B cell (primary cell): Measurements from ENCODE around the gene PLTP. TPM values are rescaled to one million over a fixed set of nuclear protein-coding genes. Genes with fewer than 3 reads are reported as not detected.

ENCODE experiments used
- ATAC-seq: fragments of 200-7000 bp; cut with Tn5 transposase; one replicate; pipeline ENCODE4 v1.10.0; 2021; ENCODE audit warnings: low read depth, mild to moderate bottlenecking, moderate number of reproducible peaks, moderate library complexity
- CTCF ChIA-PET: fragments of 350-600 bp; sonication (Branson Sonifier 250); formaldehyde crosslinking; loops from one replicate; lab custom pipeline; 2021; ENCODE audit warnings: antibody characterized with exemption, inconsistent platforms; lab: Charles Lee
- POLR2A ChIA-PET: fragments of 350-600 bp; sonication (Branson Sonifier 250); formaldehyde crosslinking; loops from one replicate; lab custom pipeline; 2021; ENCODE audit warnings: antibody characterized with exemption; lab: Charles Lee
- DNase-seq: peaks from one replicate; pipeline ENCODE4 v3.0.0; 2013
- H2AFZ ChIP-seq: 2 replicates; pipeline ENCODE4 v1.6.1; 2012; ENCODE audit warnings: mild to moderate bottlenecking, low read depth, low read length; ENCODE audit not compliant: insufficient read depth, poor library complexity, severe bottlenecking
- H3K27ac ChIP-seq, 2 donors: 1 replicate in 1 of 2; 2 replicates in 1 of 2; pipeline ENCODE4 v1.5.1; 2012 to 2013; ENCODE audit warnings: low read length in 2 of 2, mild to moderate bottlenecking in 2 of 2, moderate library complexity in 1 of 2
- H3K27me3 ChIP-seq, 4 experiments: fragments of 200-600 bp in 1 of 4; sonication (generic) in 1 of 4; replicated peaks in 1 of 4; 1 replicate in 2 of 4; 2 replicates in 2 of 4; pipeline versions ENCODE4 v1.6.1 to v1.7.0; 2013 to 2016; ENCODE audit warnings: low read length in 3 of 4, mild to moderate bottlenecking in 2 of 4, mixed read lengths in 1 of 4, moderate library complexity in 1 of 4; ENCODE audit not compliant: insufficient read depth in 4 of 4, control insufficient read depth in 3 of 4; ENCODE audit errors: control extremely low read depth in 1 of 4
- H3K36me3 ChIP-seq, 2 experiments: replicated peaks in 1 of 2; 1 replicate in 1 of 2; 2 replicates in 1 of 2; pipeline versions ENCODE4 v1.6.1 to v1.7.1; 2013; ENCODE audit warnings: low read length in 1 of 2; ENCODE audit not compliant: insufficient read depth in 2 of 2, control insufficient read depth in 1 of 2; ENCODE audit errors: control extremely low read depth in 1 of 2, extremely low read depth in 1 of 2
- H3K4me1 ChIP-seq, 2 donors: fragments of 200-600 bp in 1 of 2; sonication (generic) in 1 of 2; 1 replicate in 1 of 2; 2 replicates in 1 of 2; pipeline versions ENCODE4 v1.5.1 to v1.6.1; 2013 to 2017; ENCODE audit warnings: low read length in 2 of 2; ENCODE audit not compliant: control insufficient read depth in 2 of 2, insufficient read depth in 2 of 2
- H3K4me2 ChIP-seq: replicated peaks from 2 replicates; pipeline ENCODE3; 2012; ENCODE audit warnings: mild to moderate bottlenecking, low read depth, low read length; ENCODE audit not compliant: poor library complexity, severe bottlenecking
- H3K4me3 ChIP-seq, 5 experiments: fragments of 200-600 bp in 1 of 5; sonication (generic) in 1 of 5; 1 replicate in 3 of 5; 2 replicates in 2 of 5; pipeline versions ENCODE4 v1.5.1 to v1.7.0; 2011 to 2016; ENCODE audit warnings: low read length in 4 of 5, mild to moderate bottlenecking in 4 of 5, low read depth in 2 of 5, control low read depth in 1 of 5, moderate library complexity in 1 of 5; ENCODE audit not compliant: insufficient read depth in 1 of 5; ENCODE audit errors: control extremely low read depth in 1 of 5, extremely low read depth in 1 of 5
- H3K79me2 ChIP-seq: fragments of 200-600 bp; sonication (generic); one replicate; pipeline ENCODE4 v1.6.0; 2016; ENCODE audit warnings: low read length; ENCODE audit not compliant: control insufficient read depth, insufficient read depth
- H3K9ac ChIP-seq: fragments of 200-600 bp; sonication (generic); 2 replicates; pipeline ENCODE4 v1.6.1; 2017; ENCODE audit warnings: mild to moderate bottlenecking, low read length, moderate library complexity
- H3K9me3 ChIP-seq, 3 donors: one replicate each; pipeline versions ENCODE4 v1.6.1 to v1.7.1; 2013; ENCODE audit warnings: low read length in 2 of 3; ENCODE audit not compliant: control insufficient read depth in 2 of 3, insufficient read depth in 1 of 3; ENCODE audit errors: control extremely low read depth in 1 of 3
- H4K20me1 ChIP-seq: 2 replicates; pipeline ENCODE4 v1.6.0; 2012; ENCODE audit warnings: mild to moderate bottlenecking, low read length; ENCODE audit not compliant: insufficient read depth, control insufficient read depth, poor library complexity, severe bottlenecking
- H3K27ac Mint-ChIP-seq: one replicate; pipeline ENCODE4 v1.8.0; 2021; ENCODE audit warnings: mixed read lengths
- H3K27me3 Mint-ChIP-seq: one replicate; pipeline ENCODE4 v1.8.0; 2021; ENCODE audit warnings: mixed read lengths
- H3K4me1 Mint-ChIP-seq: one replicate; pipeline ENCODE4 v1.8.0; 2021; ENCODE audit warnings: mixed read lengths
- H3K4me3 Mint-ChIP-seq: one replicate; pipeline ENCODE4 v1.8.0; 2021; ENCODE audit warnings: mixed read lengths
- H3K9me3 Mint-ChIP-seq: one replicate; pipeline ENCODE4 v1.8.0; 2022; ENCODE audit warnings: mixed read lengths; ENCODE audit not compliant: insufficient read depth
- CTCF ChIP-seq: fragments of 200-600 bp; IDR thresholded peaks from one replicate; pipeline ENCODE4 v1.8.0; 2022; ENCODE audit warnings: antibody characterized with exemption, mild to moderate bottlenecking
- EZH2 ChIP-seq: IDR thresholded peaks from 2 replicates; pipeline ENCODE4 v1.6.1; 2012; ENCODE audit warnings: borderline replicate concordance, low read depth, mild to moderate bottlenecking, moderate library complexity, low read length; ENCODE audit not compliant: insufficient read depth, poor library complexity, severe bottlenecking
- WGBS: methylation state at CpG from one replicate; pipeline ENCODE4 v1.1.5; 2013; ENCODE audit warnings: missing lambda C conversion rate; ENCODE audit not compliant: insufficient coverage; 5-methylcytosine and 5-hydroxymethylcytosine counted together
- intact Hi-C: fragments of 100-400 bp; cut with micrococcal nuclease; formaldehyde crosslinking; loops from one replicate; pipeline ENCODE4 v1.10.0; 2022
- polyA plus RNA-seq: library from polyadenylated mRNA; depleted of rRNA; stranded (reverse); fragments of >200 nt; gene quantifications from 2 replicates; pipeline ENCODE4 v1.2.3, GENCODE V29; 2012
- total RNA-seq, 2 donors: library from RNA; stranded (reverse); fragments of 120-200 nt in 1 of 2; gene quantifications; 1 replicate in 1 of 2; 2 replicates in 1 of 2; pipeline versions ENCODE4 v1.2.3 to v1.2.4, GENCODE V29; 2013 to 2022

PLTP gene
- total and polyA plus RNA-seq, 2 donors (not counting 1 experiment from before 2014, with no cell fraction given) = 1.4 to 4.0 TPM

- no peaks in the 10 kb centered on the region for H3K27me3 ChIP-seq
- ATAC-seq = no peak
- no peak overlapping the region for H3K4me3 ChIP-seq
- peaks cover 0 to 6% (median 0%) of the 10 kb centered on the region in 3 donors for H3K9me3 ChIP-seq
- CTCF ChIA-PET = interaction anchor here (0.7 to 2.2 kb wide), 3 partner anchors 9 to 72 kb away, joined by 3 to 11 read pairs (median 6); partner anchors contain the start of gene ZSWIM1
- DNase-seq = no peak
- no peaks in the 10 kb centered on the region for H3K79me2 ChIP-seq
- H3K27ac Mint-ChIP-seq = no peak overlapping the region
- peaks cover 2% of the 10 kb centered on the region for H3K4me1 Mint-ChIP-seq
- TF ChIP-seq CTCF (no peak), EZH2 (no peak)
- H3K27ac ChIP-seq = no peak overlapping the region
- H3K4me1 ChIP-seq = no peaks in the 10 kb centered on the region
- no peak overlapping the region for H3K4me3 Mint-ChIP-seq
- H3K9me3 Mint-ChIP-seq = no peaks in the 10 kb centered on the region
- H3K36me3 ChIP-seq = peaks cover 0 to 69% of the 10 kb centered on the region in 2 experiments
- no peaks in the 10 kb centered on the region for H3K27me3 Mint-ChIP-seq
- WGBS = 95% methylated on average over 9 of the region's 9 CpGs
- H2AFZ ChIP-seq = no peak overlapping the region
- POLR2A ChIA-PET = no interaction called here
- H3K4me2 ChIP-seq = no peak overlapping the region
- no peak overlapping the region for H3K9ac ChIP-seq
- H4K20me1 ChIP-seq = peaks cover 6% of the 10 kb centered on the region
- intact Hi-C loops = no loop called here
Observed at GRCh38 chr20:45953672-45954071, 41.7 kb upstream of the PLTP start.

GRCh38 chr20:45952861-45953260 lies 40.9 kb upstream of the PLTP start:
- Histone ChIP-seq H3K4me3 (no peak overlapping the region), H3K9me3 (peaks cover 0 to 3% (median 0%) of the 10 kb centered on the region in 3 donors), H3K27ac (no peak overlapping the region), H3K27me3 (no peaks in the 10 kb centered on the region), H4K20me1 (peaks cover 8% of the 10 kb centered on the region), H3K4me1 (no peaks in the 10 kb centered on the region), H3K79me2 (no peaks in the 10 kb centered on the region), H3K9ac (no peak overlapping the region), H2AFZ (no peak overlapping the region), H3K36me3 (peaks cover 0 to 68% of the 10 kb centered on the region in 2 experiments), H3K4me2 (no peak overlapping the region)
- H3K4me1 Mint-ChIP-seq = peaks cover 4% of the 10 kb centered on the region
- no peaks in the 10 kb centered on the region for H3K9me3 Mint-ChIP-seq
- ChIA-PET POLR2A (no interaction called here), CTCF (interaction anchor here (0.7 to 2.2 kb wide), 4 partner anchors 8 to 72 kb away, joined by 3 to 11 read pairs (median 5); partner anchors contain the start of gene ZSWIM1)
- WGBS = 97% methylated on average over 5 of the region's 5 CpGs
- no peak overlapping the region for H3K4me3 Mint-ChIP-seq
- no peak for DNase-seq
- intact Hi-C loops = no loop called here
- no peak overlapping the region for H3K27ac Mint-ChIP-seq
- ATAC-seq = no peak
- H3K27me3 Mint-ChIP-seq = no peaks in the 10 kb centered on the region
- TF ChIP-seq EZH2 (no peak), CTCF (no peak)
